ENCODE data around the gene IFIT1B.
"Not testable (repeated sequence)": the region's sequence is repeated elsewhere in the genome, so short reads cannot be mapped to it uniquely, and the experiment has no call there.

Gene IFIT1B, protein sequence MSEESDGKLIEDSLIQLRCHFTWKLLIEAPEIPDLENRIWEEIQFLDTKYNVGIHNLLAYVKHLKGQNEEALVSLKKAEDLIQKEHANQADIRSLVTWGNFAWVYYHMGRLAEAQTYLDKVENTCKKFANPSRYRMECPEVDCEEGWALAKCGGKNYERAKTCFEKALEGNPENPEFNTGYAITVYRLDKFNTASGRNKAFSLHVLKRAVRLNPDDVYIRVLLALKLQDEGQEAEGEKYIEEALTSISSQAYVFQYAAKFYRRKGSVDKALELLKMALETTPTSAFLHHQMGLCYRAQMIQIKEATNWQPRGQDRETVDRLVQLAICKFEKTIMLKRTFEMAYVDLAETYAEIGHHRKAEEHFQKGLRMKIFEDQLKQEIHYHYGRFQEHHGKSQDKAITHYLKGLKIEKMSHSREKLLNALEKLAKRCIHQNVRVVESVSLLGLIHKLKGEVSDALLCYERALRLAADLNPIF

DNA sequence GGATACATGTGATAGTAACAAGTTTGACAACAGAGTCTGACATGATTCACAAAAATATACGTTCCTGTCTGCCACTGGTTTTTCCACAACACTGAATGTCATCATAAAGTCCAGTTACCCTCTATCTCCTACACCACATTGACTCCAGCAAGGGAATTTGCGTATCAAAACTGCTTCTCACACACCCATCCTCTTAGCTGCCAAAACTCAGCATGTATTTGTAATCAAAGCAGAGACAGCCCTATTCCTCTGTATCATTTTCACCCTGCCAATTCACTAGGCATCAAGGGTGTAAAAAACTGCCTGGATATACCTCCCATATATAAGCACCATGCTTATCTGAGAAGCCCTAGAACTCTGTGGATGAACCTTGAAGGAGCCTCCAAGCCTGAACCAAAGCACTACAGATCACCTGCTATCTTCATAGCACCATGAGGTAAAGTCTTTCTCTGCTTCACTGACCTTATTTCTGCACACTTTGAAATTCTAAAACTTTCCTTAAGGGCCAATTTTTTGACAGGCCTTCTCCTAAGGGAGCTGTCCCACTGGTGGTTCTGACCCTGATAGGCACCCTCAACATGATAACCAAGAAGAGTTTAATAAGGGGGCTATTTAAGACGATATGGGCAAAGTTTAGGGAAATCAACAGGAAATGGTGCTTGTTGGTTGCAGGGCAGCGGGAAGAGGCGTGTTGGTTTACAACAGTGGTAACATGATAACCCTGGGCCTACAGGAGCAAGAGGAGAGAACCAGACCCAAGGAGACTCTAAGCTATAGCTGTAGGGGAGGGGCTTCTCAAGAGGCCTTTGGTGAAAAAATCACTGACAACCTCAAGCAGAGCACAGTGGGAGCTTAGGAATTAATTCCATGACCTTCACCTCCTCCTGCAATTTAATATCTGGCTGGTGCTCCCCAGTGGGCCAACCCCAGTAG is at the start of gene IFIT1B:
TSS of gene IFIT1B (plus strand) at position 352 of the 933 bp plus-strand sequence. CDS start at position 432, 80 bp downstream.
- no peak for DNase-seq

DNA sequence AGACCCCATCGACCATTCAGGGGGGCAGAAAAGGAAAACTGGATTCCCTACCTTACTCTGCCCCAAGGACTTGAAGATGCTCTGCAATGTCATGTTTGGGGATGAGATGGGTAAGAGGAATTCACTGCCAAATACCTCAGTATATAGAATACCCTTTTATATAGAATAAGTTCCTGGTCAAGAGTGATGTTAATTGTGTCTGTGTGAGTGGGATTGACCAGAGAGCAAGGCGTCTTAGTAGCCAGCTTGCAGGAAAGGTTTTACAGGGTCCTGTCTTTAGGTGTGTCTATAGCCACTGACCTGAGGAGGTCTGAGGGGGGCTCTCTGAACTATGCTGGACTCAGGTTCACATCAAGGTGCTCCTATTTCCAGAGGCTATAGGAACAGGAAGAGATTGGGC is 48.7 kb upstream of the IFIT1B start:
- DNase-seq: no peak

DNA sequence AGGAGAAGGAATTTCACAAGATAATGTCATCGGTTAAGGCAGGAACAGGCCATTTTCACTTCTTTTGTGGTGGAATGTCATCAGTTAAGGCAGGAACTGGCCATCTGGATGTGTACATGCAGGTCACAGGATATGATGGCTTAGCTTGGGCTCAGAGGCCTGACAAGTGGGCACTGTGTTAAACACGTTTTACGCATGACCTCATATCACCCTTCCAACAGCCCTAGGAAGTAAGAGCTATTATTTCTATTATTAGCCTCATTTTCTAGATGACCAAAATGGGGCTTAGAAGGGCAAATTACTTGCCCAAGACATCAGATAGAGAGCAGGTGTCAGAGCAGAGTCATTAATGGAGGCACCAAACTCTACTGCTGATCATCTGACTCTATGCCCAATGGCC is 47.8 kb upstream of the IFIT1B start:
- not testable (repeated sequence) for DNase-seq

DNA sequence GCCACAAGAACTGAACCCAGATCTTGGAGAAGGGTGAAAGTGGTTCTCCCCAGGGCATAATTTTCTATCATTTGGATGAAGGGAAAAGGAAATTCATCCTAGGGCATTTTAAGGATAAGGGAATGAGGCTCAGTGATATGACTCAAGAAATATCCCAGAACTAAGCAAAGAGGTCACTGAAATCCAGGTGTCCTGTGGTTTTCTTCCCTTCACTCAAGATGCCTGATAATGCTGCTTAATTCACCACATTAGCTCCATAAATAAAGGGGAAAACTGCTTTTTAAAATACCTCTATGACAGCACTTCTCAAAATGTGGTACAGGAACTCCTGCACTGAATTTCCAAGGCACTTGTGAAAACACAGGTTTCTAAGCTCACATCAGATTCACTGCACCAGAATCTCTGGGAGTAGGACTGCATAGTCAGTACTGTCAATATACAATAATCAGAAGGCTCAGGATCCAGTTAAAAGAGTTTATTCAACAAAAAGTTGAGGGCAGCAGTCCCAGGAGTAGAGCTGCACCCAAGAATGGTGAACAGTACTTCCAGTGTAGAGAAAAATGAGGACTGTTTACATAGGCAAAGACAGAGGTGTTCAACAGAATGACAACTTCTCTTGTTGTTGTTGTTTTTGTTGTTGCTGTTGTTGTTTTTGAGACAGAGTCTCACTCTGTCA is 47.2 kb upstream of the IFIT1B start:
- DNase-seq: no peak

DNA sequence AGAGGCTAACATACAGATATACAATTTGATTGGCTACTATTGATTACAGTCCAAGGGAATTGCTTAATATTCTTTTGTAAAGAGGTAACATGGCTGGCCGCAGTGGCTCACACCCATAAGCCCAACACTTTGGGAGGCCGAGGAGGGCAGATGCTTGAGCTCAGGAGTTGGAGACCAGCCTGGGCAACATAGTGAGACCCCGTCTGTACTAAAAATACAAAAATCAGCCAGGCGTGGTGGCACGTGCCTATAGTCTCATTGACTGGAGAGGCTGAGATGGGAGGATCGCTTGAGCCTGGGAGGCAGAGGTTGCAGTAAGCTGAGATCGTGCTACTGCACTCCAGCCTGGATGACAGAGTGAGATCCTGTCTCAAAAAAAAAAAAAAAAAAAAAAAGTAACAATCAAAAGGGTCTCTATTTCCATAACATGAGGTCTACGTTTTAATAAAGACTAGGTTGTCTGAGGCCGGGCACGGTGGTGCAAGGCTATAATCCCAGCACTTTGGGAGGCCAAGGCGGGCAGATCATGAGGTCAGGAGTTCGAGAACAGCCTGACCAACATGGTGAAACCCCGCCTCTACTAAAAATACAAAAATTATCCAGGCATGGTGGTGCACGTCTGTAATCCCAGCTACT is 46.3 kb upstream of the IFIT1B start:
- not testable (repeated sequence) for DNase-seq

DNA sequence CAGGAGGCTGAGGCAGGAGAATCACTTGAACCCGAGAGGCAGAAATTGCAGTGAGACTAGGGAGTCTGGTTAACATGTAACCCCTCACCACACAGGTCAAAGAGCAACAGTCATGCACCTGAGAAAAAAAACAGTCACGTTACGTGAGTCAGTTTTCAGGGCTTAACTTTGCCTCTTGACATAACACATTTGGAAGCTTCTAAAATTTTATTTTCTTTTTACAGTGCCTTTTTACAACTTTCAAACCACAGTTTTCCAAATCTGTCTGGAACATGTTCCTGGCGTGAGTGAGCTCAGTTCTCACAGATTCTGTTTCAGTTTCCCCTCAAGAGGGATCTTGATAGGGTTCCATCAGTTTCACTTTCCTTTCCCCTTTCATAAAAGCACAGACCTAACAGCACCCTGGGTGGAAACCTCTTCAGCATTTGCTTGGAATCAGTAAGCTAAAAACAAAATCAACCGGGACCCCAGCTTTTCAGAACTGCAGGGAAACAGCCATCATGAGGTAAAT is 45.7 kb upstream of the IFIT1B start:
- no peak for DNase-seq

DNA sequence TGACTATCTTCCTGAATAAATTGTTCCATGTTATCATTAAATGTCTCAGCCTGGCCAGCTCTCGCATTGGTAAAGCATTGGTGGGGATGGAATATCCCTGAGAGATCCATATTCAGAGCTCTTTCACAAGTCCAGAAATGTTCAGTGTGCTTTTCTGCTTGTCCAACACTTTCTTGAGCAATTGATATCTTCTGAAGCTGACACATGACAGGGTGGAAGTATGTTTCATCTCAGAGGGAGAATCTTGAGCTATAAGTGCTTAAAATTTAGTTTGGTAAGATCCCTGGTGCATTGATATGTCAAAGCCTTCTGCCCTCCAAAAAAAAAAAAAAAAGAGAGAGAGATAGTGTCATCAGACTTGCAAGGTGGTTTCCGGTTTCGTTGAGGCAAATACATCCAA is 42.6 kb upstream of the IFIT1B start:
- DNase-seq: no peak

DNA sequence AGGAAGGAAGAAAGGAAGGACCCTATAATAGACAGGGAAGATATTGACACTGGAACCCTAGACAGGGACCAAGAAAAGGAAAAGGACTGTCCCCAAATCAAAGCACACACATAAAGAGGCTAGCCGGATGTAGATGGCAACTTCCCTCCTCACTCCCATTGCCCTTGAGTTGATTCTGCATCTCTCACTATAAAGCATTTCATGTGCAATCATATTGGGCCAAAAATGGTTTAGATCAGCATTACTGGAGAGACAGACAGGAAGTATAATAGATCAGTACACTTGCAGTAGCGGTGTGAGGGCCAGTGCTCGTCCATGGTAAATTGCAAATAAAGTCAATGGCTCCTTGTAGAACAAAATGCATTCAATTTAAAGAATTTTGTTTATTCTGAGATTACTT is 41.6 kb upstream of the IFIT1B start:
- DNase-seq: no peak

DNA sequence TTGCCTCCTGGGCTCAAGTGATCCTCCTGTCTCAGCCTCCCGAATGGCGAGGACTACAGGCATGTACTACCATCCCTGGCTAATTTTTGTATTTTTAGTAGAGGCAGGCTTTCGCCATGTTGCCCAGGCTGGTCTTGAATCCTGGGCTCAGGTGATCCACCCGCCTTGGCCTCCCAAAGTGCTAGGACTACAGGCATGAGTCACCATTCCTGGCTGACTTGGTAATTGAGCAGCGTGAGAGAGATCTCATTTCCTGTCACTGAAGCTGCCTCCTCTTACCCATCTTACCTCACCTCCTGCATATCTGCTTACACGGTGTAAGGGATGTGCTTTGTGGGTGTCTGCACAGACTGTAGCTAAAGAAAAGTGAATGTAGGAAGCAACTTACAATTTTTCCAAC is 40.4 kb upstream of the IFIT1B start:
- no peak for DNase-seq

DNA sequence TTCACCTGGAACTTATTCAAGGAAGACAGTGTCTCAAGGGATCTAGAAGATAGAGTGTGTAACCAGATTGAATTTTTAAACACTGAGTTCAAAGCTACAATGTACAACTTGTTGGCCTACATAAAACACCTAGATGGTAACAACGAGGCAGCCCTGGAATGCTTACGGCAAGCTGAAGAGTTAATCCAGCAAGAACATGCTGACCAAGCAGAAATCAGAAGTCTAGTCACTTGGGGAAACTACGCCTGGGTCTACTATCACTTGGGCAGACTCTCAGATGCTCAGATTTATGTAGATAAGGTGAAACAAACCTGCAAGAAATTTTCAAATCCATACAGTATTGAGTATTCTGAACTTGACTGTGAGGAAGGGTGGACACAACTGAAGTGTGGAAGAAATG is 39.1 kb upstream of the IFIT1B start:
- no peak for DNase-seq

DNA sequence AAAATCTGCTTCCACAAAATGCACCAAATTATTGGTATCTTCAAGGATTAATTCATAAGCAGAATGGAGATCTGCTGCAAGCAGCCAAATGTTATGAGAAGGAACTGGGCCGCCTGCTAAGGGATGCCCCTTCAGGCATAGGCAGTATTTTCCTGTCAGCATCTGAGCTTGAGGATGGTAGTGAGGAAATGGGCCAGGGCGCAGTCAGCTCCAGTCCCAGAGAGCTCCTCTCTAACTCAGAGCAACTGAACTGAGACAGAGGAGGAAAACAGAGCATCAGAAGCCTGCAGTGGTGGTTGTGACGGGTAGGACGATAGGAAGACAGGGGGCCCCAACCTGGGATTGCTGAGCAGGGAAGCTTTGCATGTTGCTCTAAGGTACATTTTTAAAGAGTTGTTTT is 38.0 kb upstream of the IFIT1B start:
- DNase-seq: no peak

DNA sequence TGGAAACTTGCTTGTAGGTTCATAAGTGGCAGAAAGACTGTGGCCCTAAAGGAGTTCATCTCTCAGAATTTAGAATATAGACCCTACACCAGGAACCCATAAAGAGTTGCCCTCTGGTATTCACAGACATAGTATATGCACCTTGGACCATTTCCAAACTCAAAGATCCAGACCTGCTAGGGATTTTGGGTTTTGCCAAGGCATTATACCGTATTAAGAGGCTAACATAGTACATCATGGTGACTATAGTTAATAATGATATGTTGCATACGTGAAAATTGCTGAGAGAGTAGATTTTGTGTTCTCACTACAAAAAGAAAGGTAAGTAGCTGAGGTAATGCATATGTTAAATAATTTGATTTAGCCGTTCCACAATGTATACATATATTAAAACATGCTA is 36.2 kb upstream of the IFIT1B start:
- DNase-seq: no peak

DNA sequence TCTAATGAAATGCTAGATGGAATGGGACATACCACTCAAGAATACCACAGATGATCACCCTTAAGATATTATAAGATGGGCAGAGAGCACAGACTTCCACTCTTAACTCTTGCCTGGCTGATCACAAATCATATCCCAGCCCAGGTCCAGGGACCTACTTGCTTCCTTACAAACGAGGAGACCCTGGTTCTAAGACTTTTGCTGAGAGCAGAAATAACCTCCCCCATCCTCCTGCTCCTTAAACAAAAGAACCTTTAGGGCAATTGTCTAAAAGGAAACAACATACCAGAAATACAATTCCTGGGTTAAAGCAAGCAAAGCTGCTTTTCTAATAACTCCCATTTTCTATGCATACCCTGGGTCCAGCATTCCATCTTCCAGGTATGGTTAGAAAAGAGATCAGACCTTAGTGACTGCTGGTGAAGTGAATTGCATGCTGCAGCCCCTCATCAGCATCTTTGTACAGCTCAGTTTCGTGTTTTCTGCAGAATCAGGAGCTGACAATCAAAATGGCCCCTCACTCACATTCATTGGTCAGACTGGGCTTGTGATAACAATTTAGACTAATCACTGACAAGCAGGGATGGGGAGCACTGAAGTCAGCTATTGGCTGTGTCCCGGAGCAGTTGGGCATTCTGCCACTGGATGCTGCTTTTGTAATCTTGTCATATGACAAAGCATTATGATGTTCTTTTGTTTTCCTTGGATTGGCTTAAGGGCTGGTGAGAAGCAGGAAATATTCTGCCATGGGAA is 35.5 kb upstream of the IFIT1B start:
- no peak for DNase-seq

DNA sequence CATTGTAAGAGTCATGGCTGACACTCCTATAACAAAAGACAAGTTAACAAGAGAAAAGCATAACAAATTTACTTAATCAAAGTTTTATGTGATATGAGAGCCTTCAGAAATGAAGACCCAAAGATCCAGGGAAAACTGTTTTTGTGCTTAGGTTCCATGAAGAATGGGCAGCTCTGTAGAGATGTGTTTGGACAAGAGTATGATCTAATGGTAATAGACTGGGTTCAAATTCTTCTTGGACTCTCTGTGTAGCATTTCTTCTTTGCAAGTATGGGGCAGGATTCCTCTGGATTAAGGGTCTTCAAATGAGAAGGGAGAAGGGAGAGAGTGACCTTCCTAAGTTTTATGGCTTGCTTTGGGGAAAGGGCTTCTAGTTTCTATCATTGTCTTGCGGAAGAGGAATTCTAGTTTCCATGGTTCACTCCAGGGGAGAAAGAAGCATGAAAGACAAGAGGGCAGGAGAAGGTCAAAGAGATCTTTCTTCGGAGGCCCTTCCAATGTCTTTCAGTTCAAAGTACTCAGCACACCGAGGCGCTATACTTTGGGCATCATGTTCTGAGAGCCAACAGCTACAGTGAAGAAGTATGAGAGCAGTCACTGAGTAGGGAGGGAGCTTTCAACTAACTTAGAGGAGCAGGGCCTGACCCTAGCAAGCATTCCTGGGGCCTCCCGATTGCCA is 34.6 kb upstream of the IFIT1B start:
- no peak for DNase-seq

DNA sequence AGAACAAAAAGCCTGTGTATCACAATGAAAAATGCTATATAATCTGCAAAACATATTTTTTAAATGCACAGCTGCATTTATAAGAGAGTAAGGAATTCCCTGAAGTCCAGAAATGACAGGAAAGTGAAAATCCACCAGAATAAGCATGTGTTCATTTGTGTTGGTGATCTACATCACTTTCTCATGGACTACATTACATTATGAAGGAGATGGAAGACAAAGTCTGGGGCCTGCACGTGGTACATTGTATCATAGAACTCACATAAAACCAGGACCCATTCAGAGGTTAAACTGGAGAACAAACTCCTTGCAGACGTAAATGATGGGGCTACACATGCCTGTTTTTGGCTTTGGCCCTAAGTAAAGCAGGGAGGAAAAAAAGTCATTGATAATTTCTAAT is 33.7 kb upstream of the IFIT1B start:
- no peak for DNase-seq

DNA sequence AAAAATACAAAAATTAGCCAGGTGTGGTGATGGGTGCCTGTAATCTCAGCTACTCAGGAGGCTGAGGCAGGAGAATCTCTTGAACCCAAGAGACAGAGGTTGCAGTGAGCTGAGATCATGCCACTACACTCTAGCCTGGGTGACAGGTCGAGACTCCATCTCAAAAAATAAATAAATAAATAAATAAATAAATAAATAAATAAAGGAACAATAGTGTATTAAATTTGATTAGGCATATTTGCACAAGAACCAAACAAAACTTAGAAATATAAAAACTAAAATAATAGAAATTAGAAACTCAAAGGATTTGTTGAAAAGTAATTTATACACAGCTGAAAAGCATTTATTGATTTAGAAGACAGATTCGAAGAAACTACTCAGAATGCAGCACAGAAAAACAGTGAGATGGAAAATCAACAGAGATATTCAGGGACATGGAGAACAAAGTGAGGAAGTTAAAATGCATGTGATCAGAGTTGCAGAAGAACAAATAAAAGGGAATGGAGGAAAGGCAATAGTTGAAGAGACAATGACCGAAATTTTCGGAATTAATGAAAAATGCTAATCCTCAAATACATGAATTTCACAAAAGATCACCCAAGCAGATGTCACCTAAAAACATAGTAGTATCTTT is 32.4 kb upstream of the IFIT1B start:
- DNase-seq: no peak

DNA sequence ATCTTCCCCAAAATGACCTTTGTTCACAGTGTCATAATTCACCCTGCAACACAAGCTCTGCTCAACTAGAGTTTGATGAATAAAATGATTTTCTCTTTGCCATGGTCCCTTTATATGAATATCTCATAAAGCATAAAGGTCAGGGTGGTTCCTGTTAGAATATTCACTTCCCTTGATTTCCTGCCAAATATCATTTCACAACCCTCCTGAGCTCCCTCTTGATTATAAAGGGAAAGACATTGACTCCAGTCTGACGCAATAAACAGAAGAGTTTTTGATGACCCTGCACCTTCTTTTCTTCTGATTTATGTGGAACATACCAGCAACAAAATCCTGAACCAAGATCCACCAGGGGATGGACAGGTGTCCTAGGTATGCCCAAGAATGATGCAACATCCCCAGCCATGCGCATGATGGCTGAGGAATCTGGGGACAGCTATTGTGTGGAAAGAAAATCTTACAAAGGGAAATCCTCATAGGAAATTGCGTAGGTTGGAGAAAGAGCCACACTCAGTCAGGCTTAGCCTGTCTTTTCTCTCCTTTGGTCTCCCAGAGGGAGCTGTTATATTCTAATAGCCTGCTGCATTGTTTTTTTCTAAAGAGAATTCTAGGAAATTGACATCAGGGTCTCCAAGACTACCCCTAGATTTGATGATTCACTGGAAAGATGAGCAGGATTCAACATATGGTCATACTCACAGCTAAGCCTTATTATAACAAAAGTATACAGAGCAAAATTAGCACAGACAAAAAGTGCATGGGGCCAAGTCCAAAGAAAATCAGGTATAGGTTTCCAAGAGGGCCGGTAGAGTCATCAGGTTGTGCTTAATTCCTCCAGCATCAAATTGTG is 31.2 kb upstream of the IFIT1B start:
- DNase-seq: no peak

DNA sequence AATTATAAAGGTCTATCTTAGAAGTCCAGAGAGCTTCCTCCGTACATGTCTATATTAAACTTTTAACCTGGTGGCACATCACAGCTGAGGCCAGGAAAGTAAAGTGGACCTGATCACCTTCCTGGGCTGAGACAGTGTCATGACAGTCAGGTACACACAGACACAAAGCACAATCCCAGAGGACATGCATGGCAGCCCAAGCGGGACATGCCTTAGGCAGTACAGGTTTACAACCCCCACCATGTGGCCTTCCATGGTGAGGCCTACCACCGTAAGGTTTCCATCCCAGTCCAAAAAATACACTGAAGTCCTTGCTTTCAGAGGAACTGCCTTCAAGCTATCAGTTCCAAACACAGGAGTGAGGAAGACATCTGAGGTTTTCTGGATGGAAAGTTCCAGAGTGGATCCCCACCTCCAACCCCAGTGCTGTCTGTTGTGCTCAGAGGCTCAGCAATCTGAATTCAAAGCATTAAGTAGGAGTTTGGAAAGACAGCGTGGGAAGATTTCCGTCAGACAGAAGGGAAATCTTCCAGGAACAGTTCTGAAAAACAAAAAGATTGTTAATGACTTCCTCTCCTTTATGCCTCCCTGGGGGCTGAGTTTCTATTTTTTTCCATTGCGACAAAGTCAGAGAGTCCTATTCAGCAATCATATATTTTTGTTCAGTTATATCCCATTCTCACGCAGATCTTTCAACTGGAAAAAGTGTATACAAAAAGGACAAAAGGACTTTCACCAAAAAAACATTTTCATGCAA is 30.0 kb upstream of the IFIT1B start:
- DNase-seq: no peak

DNA sequence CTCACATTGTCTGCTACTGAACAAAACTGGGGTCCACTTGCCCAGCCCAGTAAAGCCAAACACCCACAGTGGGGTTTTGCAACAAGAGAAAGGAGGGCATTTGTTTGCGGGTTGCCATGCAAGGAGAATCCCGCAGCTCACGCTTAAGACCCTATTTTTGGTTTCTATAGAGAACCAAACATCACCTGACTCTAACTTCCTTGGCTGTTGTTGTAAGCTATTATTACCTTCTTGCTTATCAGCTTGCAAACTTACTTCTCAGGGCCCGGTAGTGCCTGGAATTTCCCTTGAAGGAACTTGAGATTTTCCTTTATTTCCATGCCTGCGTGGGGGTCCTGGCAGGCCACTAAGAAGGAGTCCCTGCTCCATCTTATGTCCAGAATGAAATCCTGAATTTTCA is 29.4 kb upstream of the IFIT1B start:
- DNase-seq: no peak
